Stimulated activated CD4-positive, alpha-beta T cell treated with anti-CD3 and anti-CD28 coated beads, Interleukin-12 subunit alpha, Interleukin-12 subunit beta, amount 100 ng/mL, for 4 hours (primary cell): Measurements from ENCODE around the gene VSIG10.
"Not testable (repeated sequence)": the region's sequence is repeated elsewhere in the genome, so short reads cannot be mapped to it uniquely, and the experiment has no call there.

Experiments
- DNase-seq: peaks from one replicate; pipeline ENCODE4 v3.0.0-alpha.2; 2020

Gene VSIG10

DNA sequence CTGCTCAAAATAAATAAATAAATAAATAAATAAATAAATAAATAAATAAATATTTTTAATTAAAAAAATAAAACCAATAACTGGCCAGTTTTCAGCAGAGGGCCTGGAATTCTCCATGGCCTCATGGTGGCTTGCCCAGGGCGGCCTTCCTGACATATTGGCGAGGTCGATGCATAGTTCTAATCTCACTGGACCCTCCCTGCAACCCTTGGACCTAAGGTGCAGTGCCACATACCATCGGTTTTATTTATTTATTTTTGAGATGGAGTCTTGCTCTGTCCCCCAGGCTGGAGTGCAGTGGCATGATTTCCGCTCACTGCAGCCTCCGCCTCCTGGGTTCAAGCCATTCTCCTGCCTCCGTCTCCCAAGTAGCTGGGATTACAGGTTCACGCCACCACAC is 3.9 kb upstream of the VSIG10 start:
- DNase-seq: no peak

- no peak for DNase-seq
Measured at GRCh38 chr12:118107011-118107410, 3.2 kb upstream of the VSIG10 start.

DNA sequence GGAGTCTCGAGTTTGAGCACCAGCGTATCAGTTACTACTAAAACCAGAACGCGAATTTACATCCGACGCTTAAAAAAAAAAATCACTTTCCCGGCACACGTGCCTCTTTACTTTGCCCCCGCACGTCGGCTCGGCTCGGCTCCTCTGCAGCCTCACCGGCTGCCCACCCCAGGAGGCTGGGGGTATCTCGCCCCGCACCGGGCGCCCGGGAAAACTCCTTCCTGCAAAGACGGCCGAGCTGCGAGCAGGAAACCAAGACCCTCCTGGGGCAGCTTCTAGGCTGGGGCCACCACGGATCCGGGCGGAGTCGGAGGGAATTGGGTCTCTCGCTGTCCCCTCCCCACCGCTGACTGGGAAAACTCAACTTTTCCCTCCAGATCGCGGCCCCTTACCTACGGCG is 610 bp downstream of the VSIG10 start:
- DNase-seq: peak; percentile 6

DNA sequence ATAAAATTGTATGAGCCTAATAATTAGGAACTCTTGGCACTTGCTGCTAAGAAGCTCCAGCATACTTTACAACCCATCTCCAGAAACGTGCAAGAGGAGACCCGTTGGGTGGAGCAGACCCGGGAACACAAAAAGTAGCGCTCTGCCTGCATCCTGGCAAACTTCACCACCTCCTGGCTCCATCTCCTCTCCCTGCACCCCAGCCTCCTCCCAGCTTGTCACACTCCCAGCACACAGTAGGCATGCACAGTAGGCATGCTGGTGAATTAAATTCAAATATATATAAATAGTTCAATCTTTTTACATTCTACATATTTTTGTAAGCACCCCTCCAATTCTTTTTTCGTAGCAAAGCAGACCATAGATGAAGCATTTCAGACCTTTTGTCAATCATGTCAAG is 1.2 kb downstream of the VSIG10 start:
- no peak for DNase-seq

- DNase-seq: no peak
Measured at GRCh38 chr12:118102070-118102469, 1.7 kb downstream of the VSIG10 start.

- no peak for DNase-seq
Measured at GRCh38 chr12:118101051-118101450, 2.8 kb downstream of the VSIG10 start.

GRCh38 chr12:118098911-118099671 is 4.7 kb downstream of the VSIG10 start:
- DNase-seq: no peak

GRCh38 chr12:118098401-118098800 is 5.4 kb downstream of the VSIG10 start:
- DNase-seq: no peak

DNA sequence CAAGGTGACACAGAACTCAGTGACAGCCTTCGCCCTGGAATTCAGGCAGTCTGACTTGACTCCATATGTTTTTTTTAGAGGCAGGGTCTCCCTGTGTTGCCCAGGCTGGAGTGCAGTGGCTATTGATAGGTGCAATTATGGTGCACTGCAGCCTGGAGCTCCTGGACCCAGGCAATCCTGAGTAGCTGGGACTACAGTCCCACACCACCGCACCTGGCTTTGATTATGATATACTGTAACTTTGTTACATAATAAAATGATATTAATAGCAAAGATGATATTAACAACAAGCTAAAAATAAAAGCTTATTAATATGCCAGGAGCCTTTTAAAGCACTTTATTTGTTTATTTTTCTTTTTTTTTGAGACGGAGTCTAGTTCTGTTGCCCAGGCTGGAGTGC is 9.8 kb downstream of the VSIG10 start:
- no peak for DNase-seq

GRCh38 chr12:118089782-118090181 is 14.0 kb downstream of the VSIG10 start:
- no peak for DNase-seq

GRCh38 chr12:118082161-118082560 is 21.6 kb downstream of the VSIG10 start:
- DNase-seq: no peak

GRCh38 chr12:118081521-118081920 is 22.3 kb downstream of the VSIG10 start:
- DNase-seq: not testable (repeated sequence)

- no peak for DNase-seq
Measured at GRCh38 chr12:118073768-118074167, 30.0 kb downstream of the VSIG10 start.

DNA sequence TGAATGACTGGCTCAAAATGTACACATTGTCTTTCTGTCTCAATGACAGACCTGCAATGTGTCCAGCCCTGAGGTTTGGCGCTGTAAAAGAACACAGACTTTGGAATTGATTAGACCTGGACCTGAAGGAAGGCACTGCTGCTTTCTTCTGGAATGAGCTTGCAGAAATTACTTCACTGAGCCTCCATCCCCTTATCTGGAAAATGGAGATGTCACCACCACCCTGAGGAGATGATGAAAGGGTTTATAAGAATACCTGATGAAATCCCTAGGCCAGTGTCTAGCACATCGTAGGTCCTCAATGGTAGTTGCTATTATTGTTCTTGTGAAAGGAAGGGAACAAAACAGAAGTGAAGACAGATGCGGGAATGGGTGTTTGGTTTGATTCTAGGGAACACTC is 33.2 kb downstream of the VSIG10 start:
- DNase-seq: no peak

GRCh38 chr12:118068445-118068844 is 35.4 kb downstream of the VSIG10 start:
- DNase-seq: no peak

DNA sequence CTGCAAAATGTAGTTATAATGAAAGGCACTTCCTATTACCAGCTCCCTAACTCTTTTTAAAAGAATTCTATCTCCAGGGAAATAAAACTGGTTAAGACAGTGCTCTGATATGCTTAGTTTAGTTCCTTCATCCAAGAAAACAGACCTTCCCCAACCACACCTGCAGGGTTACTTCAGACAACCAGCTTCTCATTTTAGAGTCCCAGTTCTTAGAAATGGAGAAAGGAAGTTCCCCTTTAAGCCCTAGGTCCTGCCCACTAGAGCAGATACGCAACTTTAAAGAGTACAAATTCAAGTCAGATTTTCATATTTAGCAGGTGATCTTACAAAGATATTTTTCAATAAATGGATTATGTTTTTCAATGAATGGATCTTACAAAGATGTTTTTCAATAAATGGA is 38.4 kb downstream of the VSIG10 start:
- no peak for DNase-seq

- DNase-seq: no peak
Measured at GRCh38 chr12:118064608-118065007, 39.2 kb downstream of the VSIG10 start.

DNA sequence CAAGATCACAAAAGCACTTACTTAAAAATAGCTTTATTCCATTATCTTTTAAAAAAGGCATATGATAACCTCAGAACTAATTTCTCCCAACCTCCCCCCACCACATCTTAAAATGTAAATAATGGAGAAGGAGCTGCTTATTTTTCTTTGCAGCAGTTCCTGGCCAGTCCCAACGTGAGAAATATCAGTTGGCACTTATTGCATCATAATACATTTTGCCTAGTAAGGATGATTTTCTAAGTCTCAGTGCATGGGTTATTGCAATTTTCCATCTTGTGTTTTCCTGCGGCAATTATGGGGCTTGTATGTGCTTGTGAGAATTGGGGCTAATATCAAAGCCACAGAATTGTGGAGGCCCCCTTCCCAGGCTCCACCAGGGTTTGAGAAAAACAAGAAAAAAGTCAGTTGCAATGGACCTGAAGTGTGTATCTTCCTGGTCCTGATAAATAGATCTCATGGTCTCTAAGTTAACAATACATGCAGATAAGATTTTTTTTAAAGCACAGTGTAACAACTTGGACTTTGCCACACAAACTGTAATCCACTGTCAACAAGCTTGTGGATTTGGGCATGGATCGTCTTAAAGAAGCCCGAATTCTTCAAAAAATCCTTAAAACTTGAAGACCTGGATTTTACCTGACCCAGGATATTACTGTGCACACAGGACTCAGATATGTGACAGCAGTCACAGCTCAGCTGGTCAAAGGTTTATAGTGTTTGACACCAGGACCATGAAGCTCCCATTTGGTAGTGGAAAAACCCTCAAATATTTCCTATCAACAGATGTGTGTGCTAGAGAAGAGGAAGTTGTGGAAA is 40.0 kb downstream of the VSIG10 start:
- no peak for DNase-seq

DNA sequence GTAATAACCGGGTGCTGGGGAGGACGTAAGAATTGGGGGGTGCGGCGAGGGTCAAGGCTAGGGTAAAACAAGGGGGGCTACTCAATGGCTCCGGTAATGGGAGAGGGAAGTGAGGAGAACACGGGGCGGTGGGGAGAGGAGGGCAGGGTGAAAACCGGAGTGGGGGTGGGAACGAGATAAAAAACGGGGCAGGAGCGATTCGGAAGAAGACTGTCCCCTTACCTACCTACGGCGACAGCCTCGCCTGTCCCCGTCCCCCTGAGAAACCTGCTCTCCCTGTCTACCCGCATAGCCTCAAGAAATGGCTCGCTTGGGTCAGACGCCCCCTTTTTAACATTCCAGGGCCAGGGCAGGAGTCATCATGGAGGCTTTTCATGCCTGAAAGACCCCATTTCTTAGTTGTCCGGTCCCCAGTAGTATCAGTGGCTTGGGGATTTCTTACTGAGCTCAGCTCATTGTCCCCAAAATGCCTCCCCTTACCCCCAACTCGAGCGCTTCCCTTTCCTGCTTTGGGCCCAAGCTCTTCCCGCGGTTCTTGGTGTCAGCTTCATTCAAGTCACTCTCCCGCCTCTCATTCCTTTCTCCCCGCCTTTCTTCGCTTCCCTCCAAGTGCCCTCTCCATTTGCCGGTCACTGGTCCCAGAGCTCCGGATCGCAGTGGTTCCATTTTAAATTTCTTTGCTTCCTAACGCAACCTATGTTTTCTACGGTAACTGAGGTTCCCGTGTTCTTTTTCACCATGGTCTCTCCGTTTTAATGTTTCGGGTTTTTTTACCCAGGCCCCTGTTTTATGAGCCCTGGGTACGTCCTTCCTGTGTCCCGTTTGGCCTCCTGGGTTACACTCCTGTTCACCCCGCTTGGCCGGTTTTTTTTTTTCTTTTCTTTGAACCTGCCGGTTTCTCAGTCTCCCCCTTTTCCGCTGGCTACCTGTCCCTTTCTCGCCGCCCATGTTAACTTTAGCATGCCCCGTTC is 41.7 kb downstream of the VSIG10 start:
- DNase-seq: peak; percentile 20

DNA sequence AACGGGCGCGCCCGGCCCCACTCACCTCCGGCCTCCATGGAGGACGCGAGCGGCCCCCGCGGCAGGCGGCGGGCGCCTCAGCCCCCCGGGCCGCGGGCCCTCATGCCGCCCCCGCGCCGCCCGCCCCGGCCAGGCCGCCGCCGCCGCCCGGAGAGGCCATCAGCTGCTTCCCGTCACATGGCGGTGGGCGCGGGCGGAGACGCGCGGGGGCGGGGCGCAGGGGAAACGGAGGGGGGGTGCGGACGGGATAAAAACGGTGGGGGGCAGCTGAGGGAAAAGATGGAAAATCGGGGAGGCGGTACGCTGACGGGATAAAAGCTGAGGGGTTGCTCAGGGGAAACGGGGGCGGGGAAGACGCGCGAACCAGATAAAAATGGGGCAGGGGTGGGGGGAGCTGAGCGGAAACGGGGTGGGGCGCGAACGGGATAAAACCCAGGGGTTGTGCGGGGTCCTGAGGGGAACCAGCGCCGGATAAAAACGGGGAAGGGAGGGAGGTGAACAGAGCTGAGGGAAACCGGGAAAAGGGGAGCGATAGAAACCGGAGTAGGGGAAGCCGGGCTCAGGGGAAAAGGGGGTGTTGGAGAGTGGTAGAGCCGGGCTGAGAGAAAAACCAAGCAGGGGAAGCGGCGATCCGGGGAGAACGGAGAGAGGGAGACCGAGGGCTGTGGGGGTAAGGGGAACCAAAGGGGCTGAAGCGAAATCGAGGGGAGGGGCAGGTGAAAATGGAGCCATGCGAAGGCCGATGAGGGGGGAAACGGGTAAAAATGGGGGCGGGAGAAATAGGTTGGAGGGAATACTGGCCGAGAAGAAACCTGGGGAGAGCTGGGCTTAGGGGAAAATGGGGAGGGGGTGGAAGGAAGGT is 42.6 kb downstream of the VSIG10 start, which contains the start of gene WSB2:
Gene WSB2 (minus strand): TSS at position 169 of the 862 bp plus-strand sequence. CDS start 131 bp downstream, at position 38.
- peak; percentile 60 for DNase-seq

GRCh38 chr12:118060301-118061010 is 43.4 kb downstream of the VSIG10 start:
- DNase-seq: no peak
